ENCODE results near the gene ZMAT2.

DNA sequence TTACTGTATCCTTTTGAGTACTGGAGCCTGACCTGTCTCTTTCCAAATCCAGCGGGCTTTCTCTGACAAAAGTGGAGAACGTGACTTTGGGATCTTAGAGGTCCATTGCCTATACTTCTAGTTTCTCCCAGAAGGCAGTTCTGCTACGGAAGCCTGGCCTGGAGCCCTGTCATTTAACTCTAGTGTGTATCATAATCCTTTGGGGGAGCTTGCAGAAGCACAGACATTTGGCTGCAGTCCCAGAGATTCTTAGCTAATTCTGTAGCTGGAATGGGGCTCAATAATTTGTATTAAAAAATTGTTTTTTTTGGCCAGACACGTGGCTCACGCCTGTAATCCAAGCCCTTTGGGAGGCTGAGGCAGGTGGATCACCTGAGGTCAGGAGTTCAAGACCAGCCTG, 6.0 kb upstream of the ZMAT2 start:
- TF ChIP-seq, protein P1, sequence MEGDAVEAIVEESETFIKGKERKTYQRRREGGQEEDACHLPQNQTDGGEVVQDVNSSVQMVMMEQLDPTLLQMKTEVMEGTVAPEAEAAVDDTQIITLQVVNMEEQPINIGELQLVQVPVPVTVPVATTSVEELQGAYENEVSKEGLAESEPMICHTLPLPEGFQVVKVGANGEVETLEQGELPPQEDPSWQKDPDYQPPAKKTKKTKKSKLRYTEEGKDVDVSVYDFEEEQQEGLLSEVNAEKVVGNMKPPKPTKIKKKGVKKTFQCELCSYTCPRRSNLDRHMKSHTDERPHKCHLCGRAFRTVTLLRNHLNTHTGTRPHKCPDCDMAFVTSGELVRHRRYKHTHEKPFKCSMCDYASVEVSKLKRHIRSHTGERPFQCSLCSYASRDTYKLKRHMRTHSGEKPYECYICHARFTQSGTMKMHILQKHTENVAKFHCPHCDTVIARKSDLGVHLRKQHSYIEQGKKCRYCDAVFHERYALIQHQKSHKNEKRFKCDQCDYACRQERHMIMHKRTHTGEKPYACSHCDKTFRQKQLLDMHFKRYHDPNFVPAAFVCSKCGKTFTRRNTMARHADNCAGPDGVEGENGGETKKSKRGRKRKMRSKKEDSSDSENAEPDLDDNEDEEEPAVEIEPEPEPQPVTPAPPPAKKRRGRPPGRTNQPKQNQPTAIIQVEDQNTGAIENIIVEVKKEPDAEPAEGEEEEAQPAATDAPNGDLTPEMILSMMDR (IDR thresholded peaks at IDR 0.05) = no peak
- TF ChIP-seq POLR2AphosphoS5 (IDR thresholded peaks at IDR 0.05; ENCODE audit: low read depth, low read length) = no peak

Data from Panc1 (cell line).